Endothelial cell (in vitro differentiated cells): ENCODE results near the gene SLC44A4. TPM values are rescaled to one million over a fixed set of nuclear protein-coding genes. Genes with fewer than 3 reads are reported as not detected.
A peak's percentile ranks its signal among the peaks of the same experiment; 100 is the strongest.

Experiments
- DNase-seq: peaks from one replicate; pipeline ENCODE4 v3.0.0; 2021; ENCODE audit warnings: low spot score
- H3K27ac Mint-ChIP-seq: one replicate; pipeline ENCODE4 v1.8.0; 2021; ENCODE audit warnings: mixed read lengths, inconsistent platforms; ENCODE audit not compliant: unreplicated experiment
- H3K27me3 Mint-ChIP-seq: one replicate; pipeline ENCODE4 v1.8.0; 2021; ENCODE audit warnings: mild to moderate bottlenecking, moderate library complexity, mixed read lengths, inconsistent platforms; ENCODE audit not compliant: unreplicated experiment
- H3K36me3 Mint-ChIP-seq: one replicate; pipeline ENCODE4 v1.8.0; 2021; ENCODE audit warnings: mild to moderate bottlenecking, low read depth, mixed read lengths, inconsistent platforms; ENCODE audit not compliant: unreplicated experiment
- H3K4me1 Mint-ChIP-seq: one replicate; pipeline ENCODE4 v1.8.0; 2021; ENCODE audit warnings: mild to moderate bottlenecking, mixed read lengths, inconsistent platforms; ENCODE audit not compliant: unreplicated experiment
- H3K4me3 Mint-ChIP-seq: one replicate; pipeline ENCODE4 v1.8.0; 2021; ENCODE audit warnings: mild to moderate bottlenecking, mixed read lengths, inconsistent platforms; ENCODE audit not compliant: unreplicated experiment
- H3K9me3 Mint-ChIP-seq: one replicate; pipeline ENCODE4 v1.8.0; 2021; ENCODE audit warnings: mixed read lengths, inconsistent platforms; ENCODE audit not compliant: unreplicated experiment
- total RNA-seq: library from RNA; stranded (reverse); fragmentation: NEBNext Ultra II Directional; extraction: Animal tissue kit (Norgen Biotek cat#: 25700); gene quantifications from one replicate; pipeline ENCODE4 v1.2.1, GENCODE V29; 2021; ENCODE audit not compliant: unreplicated experiment
- TF ChIP-seq, protein P1 (sequence below): fragments of 200-600 bp; sonication (generic); IDR thresholded peaks from one replicate; pipeline ENCODE4 v1.5.0; 2021; ENCODE audit warnings: antibody characterized with exemption; ENCODE audit not compliant: unreplicated experiment

The SLC44A4 gene
- total RNA-seq, 1 donor from 2014 or later, result 1.6 TPM

DNA sequence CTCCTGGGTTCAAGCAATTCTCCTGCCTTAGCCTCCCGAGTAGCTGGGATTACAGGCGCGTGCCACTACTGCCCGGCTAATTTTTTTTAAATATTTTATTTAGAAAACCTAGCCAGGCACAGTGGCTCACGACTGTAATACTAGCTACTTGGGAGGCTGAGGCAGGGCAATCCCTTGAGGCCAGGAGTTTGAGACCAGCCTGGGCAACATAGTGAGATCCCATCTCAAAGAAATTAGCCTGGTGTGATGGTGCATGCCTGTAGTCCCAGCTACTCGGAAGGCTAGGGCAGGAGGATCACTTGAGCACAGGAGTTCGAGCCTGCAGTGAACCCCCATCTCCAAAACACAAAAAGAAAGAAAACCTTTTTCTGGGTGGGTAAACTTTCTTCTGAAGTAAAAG lies 2.4 kb downstream of the SLC44A4 start:
- Mint-ChIP-seq H3K4me3 (no peak overlapping the region), H3K27me3 (peaks cover 3% of the 10 kb centered on the region), H3K4me1 (peaks cover 4% of the 10 kb centered on the region), H3K36me3 (peaks cover 8% of the 10 kb centered on the region), H3K27ac (no peak overlapping the region), H3K9me3 (no peaks in the 10 kb centered on the region)
- DNase-seq, result no peak
- TF ChIP-seq, protein P1, sequence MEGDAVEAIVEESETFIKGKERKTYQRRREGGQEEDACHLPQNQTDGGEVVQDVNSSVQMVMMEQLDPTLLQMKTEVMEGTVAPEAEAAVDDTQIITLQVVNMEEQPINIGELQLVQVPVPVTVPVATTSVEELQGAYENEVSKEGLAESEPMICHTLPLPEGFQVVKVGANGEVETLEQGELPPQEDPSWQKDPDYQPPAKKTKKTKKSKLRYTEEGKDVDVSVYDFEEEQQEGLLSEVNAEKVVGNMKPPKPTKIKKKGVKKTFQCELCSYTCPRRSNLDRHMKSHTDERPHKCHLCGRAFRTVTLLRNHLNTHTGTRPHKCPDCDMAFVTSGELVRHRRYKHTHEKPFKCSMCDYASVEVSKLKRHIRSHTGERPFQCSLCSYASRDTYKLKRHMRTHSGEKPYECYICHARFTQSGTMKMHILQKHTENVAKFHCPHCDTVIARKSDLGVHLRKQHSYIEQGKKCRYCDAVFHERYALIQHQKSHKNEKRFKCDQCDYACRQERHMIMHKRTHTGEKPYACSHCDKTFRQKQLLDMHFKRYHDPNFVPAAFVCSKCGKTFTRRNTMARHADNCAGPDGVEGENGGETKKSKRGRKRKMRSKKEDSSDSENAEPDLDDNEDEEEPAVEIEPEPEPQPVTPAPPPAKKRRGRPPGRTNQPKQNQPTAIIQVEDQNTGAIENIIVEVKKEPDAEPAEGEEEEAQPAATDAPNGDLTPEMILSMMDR, result no peak

DNA sequence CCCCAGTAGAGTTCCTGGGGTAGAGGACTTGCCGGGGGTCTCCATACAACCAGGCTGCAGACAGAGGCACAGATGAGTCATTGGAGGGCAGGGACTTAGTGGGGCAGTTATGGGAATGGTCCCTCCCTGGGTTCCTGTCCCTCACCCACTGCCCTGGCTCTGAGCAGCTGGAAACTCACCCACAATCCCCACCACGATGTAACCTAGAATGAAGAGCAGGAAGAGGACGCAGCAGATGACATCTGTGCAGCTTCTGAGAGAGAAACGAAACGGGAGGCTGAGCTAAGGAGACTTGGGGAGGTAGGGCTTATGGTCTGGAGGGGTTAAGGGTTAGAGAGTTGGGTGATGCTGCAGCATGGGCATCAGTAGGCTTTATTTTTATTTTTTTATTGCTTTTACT lies 2.9 kb downstream of the SLC44A4 start:
- DNase-seq, result no peak
- Mint-ChIP-seq H3K27me3 (peaks cover 3% of the 10 kb centered on the region), H3K27ac (no peak overlapping the region), H3K4me1 (peaks cover 4% of the 10 kb centered on the region), H3K9me3 (no peaks in the 10 kb centered on the region), H3K4me3 (no peak overlapping the region), H3K36me3 (peaks cover 4% of the 10 kb centered on the region)
- TF ChIP-seq, protein P1, result no peak

DNA sequence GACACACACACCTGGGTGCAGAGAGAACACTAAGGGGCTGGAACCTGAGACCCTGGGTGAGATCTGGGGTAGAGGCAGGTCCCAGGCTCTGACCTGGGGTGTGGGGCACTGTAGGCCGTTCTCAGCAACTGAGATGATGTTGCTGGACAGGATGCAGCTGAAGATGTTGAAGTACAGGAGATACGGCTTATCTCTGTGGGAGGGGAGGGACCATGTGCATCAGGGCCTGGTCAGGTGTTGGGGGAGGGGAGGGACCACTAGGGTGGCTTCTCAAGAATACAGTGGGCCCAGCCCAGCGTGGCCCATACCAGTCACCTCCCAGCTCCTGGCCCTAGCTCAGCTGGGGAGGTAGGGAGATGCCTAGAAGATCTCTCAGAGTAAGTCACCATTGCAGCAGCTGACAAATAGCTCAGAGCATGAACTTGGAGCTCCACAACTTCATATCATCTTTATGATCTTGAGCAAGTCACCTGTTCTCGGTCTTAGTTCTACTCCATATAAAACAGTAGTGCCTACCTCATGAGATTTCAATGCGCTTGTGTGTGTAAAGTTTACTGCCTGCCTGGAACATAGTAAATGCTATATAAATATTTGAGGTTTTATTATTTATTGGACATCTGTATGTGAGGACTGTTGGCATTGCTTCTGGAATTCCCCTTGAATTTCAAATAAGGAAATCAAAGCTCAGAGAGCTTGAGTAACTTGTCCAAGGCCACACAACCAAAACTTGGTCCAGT lies 3.8 kb downstream of the SLC44A4 start:
- Mint-ChIP-seq H3K4me1 (peaks cover 4% of the 10 kb centered on the region), H3K36me3 (peaks cover 3% of the 10 kb centered on the region), H3K9me3 (no peaks in the 10 kb centered on the region), H3K4me3 (no peak overlapping the region), H3K27me3 (peaks cover 3% of the 10 kb centered on the region), H3K27ac (no peak overlapping the region)
- DNase-seq, result no peak
- TF ChIP-seq, protein P1, result no peak

DNA sequence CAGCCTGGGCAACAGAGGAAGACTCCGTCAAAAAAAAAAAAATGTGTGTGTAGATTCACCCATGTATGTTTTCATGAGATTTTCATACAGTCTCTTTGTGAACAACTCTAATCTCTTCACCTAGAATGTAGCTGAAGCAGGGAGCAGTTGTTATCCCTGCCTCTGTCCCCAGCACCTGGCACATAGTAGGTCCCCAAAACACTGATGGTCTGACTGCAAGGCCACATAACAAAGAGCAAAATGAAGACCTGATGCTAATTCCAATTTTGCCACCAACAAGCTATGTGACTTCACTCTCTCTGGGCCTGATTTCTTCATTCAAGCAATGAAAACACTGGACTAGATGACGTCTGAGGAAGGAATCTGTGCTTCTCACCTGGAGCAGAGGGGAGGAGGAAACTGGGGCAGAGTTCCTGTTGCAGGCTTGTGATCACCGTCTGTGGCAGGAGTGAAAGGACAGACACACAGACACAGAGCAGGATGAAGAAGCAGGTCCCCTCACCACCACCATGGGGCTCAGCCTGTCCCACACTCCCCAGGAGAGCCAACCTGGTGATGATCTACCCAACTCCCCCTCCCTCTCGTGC lies 4.6 kb downstream of the SLC44A4 start:
- Mint-ChIP-seq H3K4me1 (peaks cover 4% of the 10 kb centered on the region), H3K27ac (peak overlapping the region; percentile 28), H3K36me3 (peaks cover 3% of the 10 kb centered on the region), H3K4me3 (no peak overlapping the region), H3K27me3 (no peaks in the 10 kb centered on the region), H3K9me3 (no peaks in the 10 kb centered on the region)
- TF ChIP-seq, protein P1, result no peak
- no peak for DNase-seq

DNA sequence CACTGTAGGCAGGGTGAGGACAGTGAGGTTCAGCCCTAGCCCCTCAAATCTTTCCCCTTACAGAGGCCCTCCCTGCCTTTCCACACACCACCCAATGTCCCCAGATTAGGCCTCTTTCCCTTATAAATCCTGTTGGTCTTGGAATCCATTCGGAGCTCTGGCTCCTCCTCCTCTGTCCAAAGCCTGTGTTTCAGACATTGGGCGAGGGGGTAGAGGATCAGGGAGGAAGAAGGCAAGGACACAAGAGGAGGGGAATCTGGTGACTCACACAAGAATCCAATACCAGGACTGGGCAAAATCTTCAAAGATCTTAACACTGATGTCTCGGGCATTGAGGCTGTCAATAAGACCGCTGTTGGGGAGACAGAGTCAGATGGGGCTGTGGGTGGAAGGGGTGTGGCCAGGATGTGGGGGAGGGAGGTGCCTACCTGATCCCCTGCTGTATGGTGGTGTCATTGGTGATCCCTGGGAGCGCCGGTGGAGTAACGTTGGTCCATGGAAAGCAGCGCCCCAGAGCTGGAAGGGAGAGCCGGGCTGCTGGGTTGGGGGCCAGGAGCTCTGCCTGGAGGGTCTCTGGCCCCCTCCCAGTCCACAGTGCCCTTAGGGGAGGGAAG lies 7.6 kb downstream of the SLC44A4 start:
- H3K4me1 Mint-ChIP-seq, result peaks cover 4% of the 10 kb centered on the region
- H3K36me3 Mint-ChIP-seq, result peaks cover 3% of the 10 kb centered on the region
- H3K27me3 Mint-ChIP-seq, result no peaks in the 10 kb centered on the region
- H3K9me3 Mint-ChIP-seq, result no peaks in the 10 kb centered on the region
- no peak for DNase-seq
- TF ChIP-seq, protein P1, result no peak
- no peak overlapping the region for H3K27ac Mint-ChIP-seq
- H3K4me3 Mint-ChIP-seq, result no peak overlapping the region
